Neural crest cell (in vitro differentiated cells): ENCODE measurements around the gene SNX24. TPM values are rescaled to one million over a fixed set of nuclear protein-coding genes. Genes with fewer than 3 reads are reported as not detected.

ENCODE experiments used
- DNase-seq: peaks from one replicate; pipeline ENCODE4 v3.0.0; 2021; ENCODE audit warnings: low read depth, mixed read lengths, low spot score
- H3K27ac Mint-ChIP-seq: one replicate; pipeline ENCODE4 v1.8.0; 2021; ENCODE audit warnings: mild to moderate bottlenecking, mixed read lengths; ENCODE audit not compliant: unreplicated experiment
- H3K27me3 Mint-ChIP-seq: 2 replicates; pipeline ENCODE4 v1.8.0; 2021; ENCODE audit warnings: low read depth, mild to moderate bottlenecking, mixed read lengths
- H3K36me3 Mint-ChIP-seq: 2 replicates; pipeline ENCODE4 v1.8.0; 2021; ENCODE audit warnings: low read depth, mild to moderate bottlenecking, mixed read lengths
- H3K4me1 Mint-ChIP-seq: 2 replicates; pipeline ENCODE4 v1.8.0; 2021; ENCODE audit warnings: mixed read lengths
- H3K4me3 Mint-ChIP-seq: one replicate; pipeline ENCODE4 v1.8.0; 2021; ENCODE audit warnings: mild to moderate bottlenecking, mixed read lengths
- H3K9me3 Mint-ChIP-seq: 2 replicates; pipeline ENCODE4 v1.8.0; 2021; ENCODE audit warnings: mixed read lengths
- CTCF ChIP-seq: fragments of 200-600 bp; sonication (generic); conservative IDR thresholded peaks from 2 replicates; pipeline ENCODE4 v1.5.0; 2021; ENCODE audit warnings: antibody characterized with exemption, mild to moderate bottlenecking
- total RNA-seq: library from RNA; stranded (reverse); gene quantifications from 2 replicates; pipeline ENCODE4 v1.2.1, GENCODE V29; 2021

SNX24 gene
- total RNA-seq, 1 donor from 2014 or later: 19.7 TPM

DNA sequence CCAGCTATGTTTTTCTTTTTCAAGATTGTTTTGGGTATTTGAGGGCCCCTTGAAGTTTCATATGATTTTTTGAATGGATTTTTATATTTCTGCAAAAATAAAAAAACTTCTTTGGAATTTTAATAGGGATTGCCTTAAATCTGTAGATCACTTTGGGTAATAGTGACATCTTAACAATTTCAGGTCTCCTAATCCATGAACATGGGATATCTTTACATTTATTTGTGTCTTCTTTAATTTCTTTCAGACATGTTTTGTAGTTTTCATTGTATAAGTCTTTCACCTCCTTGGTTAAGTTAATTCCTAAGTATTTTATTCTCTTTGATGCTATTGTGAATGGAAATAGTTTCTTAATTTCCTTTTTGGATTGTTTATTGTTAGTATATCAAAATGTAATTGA is 112.0 kb downstream of the SNX24 start:
- Mint-ChIP-seq H3K9me3 (peaks cover 3% of the 10 kb centered on the region), H3K4me1 (peaks cover 14% of the 10 kb centered on the region), H3K27me3 (no peaks in the 10 kb centered on the region), H3K36me3 (peaks cover 21% of the 10 kb centered on the region), H3K4me3 (no peak overlapping the region), H3K27ac (no peak overlapping the region)
- DNase-seq: no peak
- TF ChIP-seq CTCF: no peak

GRCh38 chr5:122959740-122960445 is 114.5 kb downstream of the SNX24 start:
- no peak for DNase-seq
- Mint-ChIP-seq H3K9me3 (peaks cover 3% of the 10 kb centered on the region), H3K4me1 (peaks cover 14% of the 10 kb centered on the region), H3K36me3 (peaks cover 19% of the 10 kb centered on the region), H3K27ac (no peak overlapping the region), H3K4me3 (no peak overlapping the region), H3K27me3 (no peaks in the 10 kb centered on the region)
- TF ChIP-seq CTCF: no peak

DNA sequence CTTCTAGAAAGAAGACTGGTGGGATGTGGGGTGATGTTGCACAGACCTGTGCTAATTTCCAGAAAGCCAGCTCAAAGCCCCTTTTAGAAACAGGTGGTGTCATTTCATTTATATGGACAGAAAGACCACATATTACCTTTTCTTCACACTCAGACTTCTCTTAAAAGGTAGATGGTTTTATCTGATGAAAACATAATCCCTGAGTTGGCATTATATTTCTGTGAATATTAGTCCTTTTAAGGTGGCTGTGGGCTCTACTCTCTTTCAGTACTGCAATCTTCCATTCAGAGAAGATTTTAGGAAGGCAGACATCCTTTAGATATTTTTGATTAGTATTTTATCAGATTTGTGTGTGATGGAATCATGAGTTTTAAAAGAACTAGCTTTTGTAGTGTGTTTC is 117.9 kb downstream of the SNX24 start:
- no peak for TF ChIP-seq CTCF
- Mint-ChIP-seq H3K4me1 (peaks cover 14% of the 10 kb centered on the region), H3K4me3 (no peak overlapping the region), H3K9me3 (no peaks in the 10 kb centered on the region), H3K27me3 (no peaks in the 10 kb centered on the region), H3K27ac (no peak overlapping the region), H3K36me3 (peaks cover 2% of the 10 kb centered on the region)
- no peak for DNase-seq

DNA sequence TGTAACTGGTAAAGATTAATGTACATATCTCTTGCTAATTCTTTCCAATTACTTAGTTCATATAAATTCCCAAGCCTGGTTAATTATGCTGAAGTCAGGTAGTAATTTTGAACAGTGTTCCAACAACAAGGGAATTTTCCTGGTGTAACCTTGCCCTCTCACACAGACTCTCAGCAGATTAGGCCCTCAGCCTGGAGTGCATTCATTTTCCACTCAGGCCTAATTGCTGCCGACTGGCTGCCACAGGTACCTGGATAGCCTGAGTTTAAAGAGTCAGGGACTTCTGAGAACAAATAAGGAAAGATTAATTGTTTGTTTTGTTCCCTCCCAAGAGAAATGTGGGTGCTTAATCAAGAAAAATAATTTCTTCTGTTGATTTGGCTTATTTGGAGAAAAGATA is 119.7 kb downstream of the SNX24 start:
- TF ChIP-seq CTCF: no peak
- Mint-ChIP-seq H3K9me3 (no peaks in the 10 kb centered on the region), H3K36me3 (no peaks in the 10 kb centered on the region), H3K4me3 (no peak overlapping the region), H3K27ac (no peak overlapping the region), H3K4me1 (peaks cover 6% of the 10 kb centered on the region), H3K27me3 (no peaks in the 10 kb centered on the region)
- no peak for DNase-seq

- peaks cover 7% of the 10 kb centered on the region for H3K36me3 Mint-ChIP-seq
- H3K4me1 Mint-ChIP-seq: no peaks in the 10 kb centered on the region
- H3K27me3 Mint-ChIP-seq: no peaks in the 10 kb centered on the region
- TF ChIP-seq CTCF: no peak
- no peak overlapping the region for H3K4me3 Mint-ChIP-seq
- DNase-seq: no peak
- H3K27ac Mint-ChIP-seq: no peak overlapping the region
- H3K9me3 Mint-ChIP-seq: peaks cover 2% of the 10 kb centered on the region
These were observed 121.7 kb downstream of the SNX24 start for GRCh38 chr5:122967085-122967484.
